Head of caudate nucleus (tissue), 42 donors: ENCODE data around the gene P2RY8.
A peak's percentile ranks its signal among the peaks of the same experiment; 100 is the strongest.
"Not testable (repeated sequence)": the region's sequence is repeated elsewhere in the genome, so short reads cannot be mapped to it uniquely, and the experiment has no call there.

Source experiments
- DNase-seq, 42 donors: peaks; one replicate each; pipeline versions ENCODE4 v3.0.0 to v3.0.0-alpha.2; 2020 to 2021; ENCODE audit warnings: mixed read lengths in 7 of 42
- intact Hi-C: fragments of 100-400 bp; cut with DNase I; formaldehyde crosslinking; loops from one replicate; pipeline ENCODE4 v1.15.0; 2022

Gene P2RY8

DNA sequence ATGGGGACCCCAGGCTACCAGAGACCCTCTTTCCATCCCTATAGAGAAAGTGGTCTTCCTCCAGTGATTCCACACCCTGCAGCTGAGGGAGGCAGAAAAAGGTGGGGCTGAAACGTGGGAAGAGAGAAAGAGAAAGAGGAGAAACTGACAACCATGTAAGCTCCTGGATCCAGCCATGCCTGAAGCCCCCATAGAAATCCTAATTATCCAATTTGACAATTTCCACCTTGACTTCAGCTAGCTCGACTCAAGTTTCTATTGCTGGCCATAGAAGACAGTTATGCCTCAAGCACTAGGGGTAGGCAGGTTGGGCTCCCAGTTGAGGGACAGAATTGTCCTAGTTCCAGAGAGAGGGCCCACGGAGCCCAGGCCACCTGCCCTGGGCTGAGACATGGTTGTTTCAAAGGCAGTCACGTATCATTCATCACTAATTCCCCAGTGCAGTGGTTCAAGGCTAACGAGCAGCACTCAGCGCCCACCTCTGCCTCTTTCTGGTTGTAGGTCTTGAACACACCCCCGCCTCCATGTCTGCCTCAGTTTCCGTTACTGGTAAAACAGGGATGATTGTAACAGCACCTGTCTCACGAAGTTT is 44.5 kb downstream of the P2RY8 start:
- peak in 1 of 42 donors; percentile 17 for DNase-seq

DNA sequence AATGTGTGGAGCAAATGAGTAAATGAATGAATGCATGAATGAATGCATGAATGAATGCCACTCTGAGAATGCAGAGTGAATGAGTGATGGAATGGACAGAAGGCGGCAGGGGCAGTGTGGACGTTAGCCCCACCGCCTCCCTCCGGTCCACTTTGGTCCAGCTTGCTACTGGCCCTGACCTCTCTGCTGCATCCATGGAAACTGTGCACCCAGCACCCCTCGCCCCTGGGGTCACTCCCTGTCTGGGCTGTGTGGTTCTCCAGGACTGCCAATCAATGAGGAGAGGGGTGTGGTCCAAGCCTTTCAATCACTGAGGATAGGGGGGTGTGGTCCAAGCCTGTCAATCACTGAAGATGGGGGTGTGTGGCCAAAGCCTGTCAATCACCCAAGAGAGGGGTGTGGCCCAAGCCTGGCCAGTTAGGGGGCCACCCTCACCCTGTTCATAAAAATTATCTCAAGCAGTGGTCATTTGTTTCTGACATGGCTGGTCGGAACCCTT is 45.1 kb downstream of the P2RY8 start:
- intact Hi-C loops: no loop called here
- DNase-seq: peak in 2 of 42 donors; percentile 16 to 21

More for the DNA sequence above, 44.5 kb downstream of the P2RY8 start:
- intact Hi-C loops: no loop called here

DNA sequence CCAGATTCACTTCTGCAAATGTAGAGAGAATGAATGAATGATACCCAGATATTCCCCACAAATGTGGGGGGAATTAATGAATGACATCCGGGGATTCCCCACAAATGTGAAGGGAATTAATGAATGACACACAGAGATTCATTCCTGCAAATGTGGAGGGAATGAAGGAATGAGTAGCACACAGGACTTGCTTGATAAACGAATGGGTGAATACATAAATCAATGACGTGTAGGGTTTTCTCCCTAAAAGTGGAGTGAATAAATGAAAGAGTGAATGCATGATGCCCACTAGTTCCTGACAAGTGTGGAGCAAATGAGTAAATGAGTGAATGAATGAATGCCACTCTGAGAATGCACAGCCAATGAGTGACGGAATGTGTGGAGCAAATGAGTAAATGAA is 45.7 kb downstream of the P2RY8 start:
- DNase-seq, intact Hi-C loops: not testable (repeated sequence)

DNA sequence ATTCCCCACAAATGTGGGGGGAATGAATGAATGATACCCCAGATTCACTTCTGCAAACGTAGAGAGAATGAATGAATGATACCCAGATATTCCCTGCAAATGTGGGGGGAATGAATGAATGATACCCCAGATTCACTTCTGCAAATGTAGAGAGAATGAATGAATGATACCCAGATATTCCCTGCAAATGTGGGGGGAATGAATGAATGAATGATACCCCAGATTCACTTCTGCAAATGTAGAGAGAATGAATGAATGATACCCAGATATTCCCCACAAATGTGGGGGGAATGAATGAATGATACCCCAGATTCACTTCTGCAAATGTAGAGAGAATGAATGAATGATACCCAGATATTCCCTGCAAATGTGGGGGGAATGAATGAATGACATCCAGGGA is 46.3 kb downstream of the P2RY8 start:
- intact Hi-C loops, DNase-seq: not testable (repeated sequence)

DNA sequence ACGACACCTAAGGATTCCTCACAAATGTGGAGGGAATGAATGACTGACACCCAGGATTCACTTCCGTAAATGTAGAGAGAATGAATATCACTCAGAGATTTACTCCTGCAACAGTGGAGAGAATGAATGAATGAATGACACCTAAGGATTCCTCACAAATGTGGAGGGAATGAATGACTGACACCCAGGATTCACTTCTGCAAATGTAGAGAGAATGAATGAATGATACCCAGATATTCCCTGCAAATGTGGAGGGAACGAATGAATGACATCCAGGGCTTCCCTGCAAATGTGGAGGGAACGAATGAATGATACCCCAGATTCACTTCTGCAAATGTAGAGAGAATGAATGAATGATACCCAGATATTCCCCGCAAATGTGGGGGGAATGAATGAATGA is 47.6 kb downstream of the P2RY8 start:
- intact Hi-C loops, DNase-seq: not testable (repeated sequence)

DNA sequence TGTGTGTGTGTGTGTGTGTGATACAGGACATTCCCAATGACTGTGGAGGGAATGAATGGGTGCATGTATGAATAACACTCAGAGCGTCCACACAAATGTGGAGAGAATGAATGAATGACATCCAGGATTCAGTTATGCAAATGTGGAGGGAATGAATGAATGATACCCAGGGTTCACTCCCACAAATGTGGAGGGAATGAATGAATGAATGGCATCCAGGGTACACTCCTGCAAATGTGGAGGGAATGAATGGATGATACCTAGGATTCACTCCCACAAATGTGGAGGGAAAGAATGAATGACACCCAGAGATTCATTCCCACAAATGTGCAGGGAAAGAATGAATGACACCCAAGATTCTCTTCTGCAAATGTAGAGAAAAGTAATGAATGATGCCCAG is 48.2 kb downstream of the P2RY8 start:
- no peak for DNase-seq
- intact Hi-C loops: no loop called here

DNA sequence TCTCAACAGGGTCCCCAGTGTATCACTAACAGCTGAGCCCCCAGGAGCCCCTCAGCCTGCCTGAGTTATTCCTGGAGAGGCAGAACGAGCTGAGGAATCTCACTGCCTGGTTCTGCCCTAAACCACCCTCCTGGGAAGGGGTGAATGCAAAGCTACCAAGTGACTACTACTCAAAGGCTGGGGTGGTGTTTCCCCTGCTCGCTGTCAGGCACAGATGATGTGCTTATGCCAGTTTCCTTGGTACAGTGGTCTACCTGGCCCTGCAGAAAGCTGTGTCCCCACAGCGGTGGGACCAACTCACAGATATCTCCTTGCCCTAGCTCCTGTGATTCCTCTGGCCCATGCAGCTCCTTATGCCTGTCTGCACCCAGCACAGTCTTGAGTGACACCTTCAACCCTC is 48.8 kb downstream of the P2RY8 start:
- intact Hi-C loops: no loop called here
- DNase-seq: peak in 2 of 42 donors; percentile 7 to 8

DNA sequence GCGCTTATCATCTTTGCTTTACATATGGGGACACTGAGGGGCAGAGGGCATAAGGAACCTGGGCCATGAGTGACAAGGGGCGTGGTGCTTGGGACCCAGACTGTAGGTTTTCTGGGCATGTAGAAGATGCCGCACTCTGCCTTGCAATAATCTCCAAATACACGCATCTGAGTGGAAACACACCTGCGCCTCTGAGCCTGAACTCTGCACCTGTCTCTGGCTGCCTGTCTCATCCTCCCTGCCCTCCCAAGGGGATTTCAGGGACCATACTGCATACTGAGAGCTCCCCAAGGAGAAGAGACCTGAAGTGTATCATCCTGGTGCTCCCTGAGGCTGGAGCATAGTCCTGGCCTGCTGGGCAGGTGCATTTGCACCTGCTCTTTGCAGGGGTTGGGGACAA is 49.6 kb downstream of the P2RY8 start:
- intact Hi-C loops: no loop called here
- peak in 2 of 42 donors; percentile 4 to 22 for DNase-seq

DNA sequence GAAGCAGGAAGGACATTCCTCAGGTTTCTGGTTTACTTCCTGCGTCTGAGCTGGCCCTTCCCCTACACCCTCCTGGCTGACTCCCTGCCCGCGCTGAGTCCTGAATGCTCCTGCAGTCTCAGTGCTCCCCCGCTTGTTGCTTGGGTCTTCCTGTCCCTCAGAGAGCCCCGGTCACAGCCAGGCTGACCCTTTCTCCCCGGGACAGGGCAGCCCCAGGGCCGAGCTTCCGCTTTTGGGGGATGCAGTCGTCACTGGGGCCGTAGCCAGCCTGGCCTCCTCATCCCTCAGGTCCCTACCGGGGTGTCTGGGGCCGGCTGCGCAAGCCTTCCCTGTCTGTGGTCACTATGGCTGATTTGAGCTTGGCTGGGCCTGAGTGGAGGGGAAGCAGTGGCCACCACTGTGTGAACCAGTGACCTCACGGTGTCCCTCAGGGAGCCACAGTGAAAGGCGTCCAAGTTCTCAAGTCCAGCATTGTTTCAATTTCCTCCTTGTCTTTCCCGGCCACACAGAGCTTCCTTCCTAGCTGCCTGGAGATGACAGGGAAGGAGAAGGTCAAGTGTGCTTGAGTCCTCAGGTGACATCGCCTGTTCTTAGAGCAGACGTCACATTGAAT is 50.1 kb downstream of the P2RY8 start:
- intact Hi-C loops: no loop called here
- peak in 2 of 42 donors; percentile 33 to 34 for DNase-seq

DNA sequence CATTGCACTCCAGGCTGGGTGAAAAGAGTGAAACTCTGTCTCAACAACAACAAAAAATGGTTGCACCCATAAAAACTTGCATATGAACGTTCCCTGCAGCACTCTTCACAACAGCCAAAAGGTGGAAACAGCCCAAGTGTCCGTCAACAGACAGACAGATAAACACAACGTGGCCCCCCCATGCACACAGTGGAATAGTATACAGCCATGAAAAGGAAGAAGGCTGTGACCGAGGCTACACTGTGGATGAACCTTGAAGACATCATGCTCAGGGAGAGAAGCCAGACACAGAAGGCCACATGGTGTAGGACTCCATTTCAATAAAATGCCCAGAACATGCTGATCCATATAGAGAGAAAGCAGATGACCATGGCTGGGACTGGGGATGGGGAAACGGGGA is 50.8 kb downstream of the P2RY8 start:
- DNase-seq: peak in 2 of 42 donors; percentile 3 to 28
- intact Hi-C loops: no loop called here

DNA sequence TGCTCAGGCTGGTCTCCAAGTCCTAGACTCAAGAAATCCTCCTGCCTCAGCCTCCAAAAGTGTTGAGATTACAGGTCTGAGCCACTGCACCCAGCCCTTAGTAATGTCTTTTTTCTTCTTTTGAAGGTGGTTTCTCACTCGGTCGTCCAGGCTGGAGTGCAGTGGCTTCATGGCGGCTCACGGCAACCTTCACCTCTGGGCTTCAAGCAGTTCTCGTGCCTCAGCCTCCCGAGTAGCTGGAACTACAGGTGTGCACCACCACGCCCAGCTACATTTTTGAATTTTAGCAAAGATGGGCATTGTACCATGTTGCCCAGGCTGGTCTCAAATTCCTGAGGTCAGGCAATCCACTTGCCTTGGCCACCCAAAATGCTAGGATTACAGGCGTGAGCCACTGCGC is 52.0 kb downstream of the P2RY8 start:
- intact Hi-C loops: no loop called here
- peak in 2 of 42 donors; percentile 18 to 20 for DNase-seq

DNA sequence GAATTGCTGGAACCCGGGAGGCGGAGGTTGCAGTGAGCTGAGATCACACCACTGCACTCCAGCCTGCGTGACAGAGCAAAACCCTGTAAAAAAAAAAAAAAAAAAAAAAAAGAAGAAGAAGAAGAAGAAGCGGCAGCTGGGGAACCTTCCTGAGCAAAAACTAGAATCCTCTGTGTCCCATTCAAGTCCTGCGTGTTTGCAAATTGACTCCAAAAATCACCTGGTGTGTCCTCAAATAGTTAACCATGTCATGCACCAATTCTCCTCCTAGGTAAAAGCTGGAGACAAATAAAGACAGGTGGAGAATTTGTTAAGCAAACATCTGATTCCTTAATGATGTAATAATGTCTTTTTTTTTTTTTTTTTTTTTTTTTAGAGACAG is 52.4 kb downstream of the P2RY8 start:
- peak in 1 of 42 donors; percentile 14 for DNase-seq
- intact Hi-C loops: no loop called here

DNA sequence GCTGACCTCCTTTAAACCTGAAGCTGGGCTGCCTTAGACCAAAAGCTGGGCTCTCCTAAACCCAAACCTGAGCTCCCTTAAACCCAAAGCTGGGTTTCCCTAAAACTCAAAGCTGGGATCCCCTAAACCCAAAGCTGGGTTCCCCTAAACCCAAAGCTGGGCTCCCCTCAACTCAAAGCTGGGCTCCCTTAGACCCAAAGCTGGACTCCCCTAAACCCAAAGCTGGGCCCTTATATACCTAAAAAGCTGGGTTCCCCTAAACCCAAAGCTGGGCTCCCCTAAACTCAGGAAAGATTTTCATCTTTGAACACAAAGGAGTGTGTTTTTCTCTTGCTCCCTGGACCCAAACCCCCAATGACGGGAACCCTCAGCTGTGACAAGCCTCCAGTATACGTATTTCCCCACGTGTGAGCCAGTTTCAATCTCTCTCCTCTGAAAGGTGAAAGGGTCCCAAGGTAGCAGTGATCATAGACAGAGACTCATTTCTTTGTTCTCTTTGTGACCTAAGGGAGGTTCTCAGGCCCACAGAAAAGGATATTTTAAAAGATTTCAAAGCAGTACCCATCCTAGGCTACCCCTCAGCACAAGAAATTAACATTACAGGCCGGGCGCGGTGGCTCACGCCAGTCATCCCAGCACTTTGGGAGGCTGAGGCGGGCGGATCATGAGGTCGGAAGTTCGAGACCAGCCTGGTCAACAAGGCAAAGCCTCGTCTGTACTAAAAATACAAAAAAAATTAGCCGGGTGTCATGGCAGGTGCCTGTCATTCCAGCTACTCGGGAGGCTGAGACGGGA is 52.9 kb downstream of the P2RY8 start:
- DNase-seq: peak in 2 of 42 donors; percentile 22 to 31
- intact Hi-C loops: no loop called here

DNA sequence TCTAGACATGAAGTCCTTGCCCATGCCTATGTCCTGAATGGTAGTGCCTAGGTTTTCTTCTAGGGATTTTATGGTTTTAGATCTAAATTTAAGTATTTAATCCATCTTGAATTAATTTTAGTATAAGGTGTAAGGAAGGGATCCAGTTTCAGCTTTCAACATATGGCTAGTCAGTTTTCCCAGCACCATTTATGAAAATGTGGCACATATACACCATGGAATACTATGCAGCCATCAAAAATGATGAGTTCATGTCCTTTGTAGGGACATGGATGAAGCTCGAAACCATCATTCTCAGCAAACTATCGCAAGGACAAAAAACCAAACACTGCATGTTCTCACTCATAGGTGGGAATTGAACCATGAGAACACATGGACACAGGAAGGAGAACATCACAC is 54.5 kb downstream of the P2RY8 start:
- intact Hi-C loops, DNase-seq: not testable (repeated sequence)

DNA sequence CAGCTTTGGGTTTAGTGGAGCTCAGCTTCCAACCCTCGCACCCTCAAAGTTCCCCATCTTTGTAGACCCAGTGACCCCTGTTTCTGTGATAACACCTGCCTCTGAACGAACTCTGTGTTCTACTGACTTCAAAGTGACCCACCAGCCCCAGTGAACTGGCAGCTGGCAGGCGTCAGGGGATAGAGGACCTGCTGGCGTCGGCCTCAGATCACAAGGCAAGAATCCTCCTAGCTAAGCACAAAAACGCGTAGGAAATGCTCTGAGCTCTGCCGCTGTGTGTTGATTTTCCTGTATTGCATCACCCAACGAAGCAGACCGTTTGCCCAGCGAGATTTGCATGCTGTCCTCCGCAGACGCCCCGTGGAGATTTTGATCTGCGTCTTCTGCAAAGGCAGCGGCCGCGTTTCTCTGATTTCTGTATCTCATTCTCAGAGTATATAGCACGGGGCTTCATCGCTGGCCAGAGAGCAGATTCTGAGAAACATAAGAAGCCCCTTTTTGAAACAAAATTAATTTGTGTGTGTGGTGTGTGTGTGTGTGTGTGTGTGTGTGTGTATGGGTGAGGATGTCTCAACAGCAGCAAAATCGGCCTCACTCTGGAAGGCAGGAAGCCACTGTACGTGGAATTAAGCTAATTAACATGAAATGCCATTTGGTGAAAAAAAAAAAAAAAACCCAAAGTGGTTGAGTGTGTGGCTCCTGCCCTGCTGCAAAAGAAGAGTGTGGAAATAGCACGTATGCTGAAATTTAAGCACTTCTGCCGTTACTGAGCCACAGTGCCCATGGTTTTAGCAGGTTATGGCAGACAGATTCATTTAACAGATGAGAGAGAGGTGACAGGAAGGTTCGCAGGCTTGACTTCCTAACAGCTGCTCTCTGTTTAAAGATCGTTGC is 55.1 kb downstream of the P2RY8 start:
- DNase-seq: peak in 31 of 42 donors; percentile 7 to 68 (median 27)
- intact Hi-C loops: no loop called here

DNA sequence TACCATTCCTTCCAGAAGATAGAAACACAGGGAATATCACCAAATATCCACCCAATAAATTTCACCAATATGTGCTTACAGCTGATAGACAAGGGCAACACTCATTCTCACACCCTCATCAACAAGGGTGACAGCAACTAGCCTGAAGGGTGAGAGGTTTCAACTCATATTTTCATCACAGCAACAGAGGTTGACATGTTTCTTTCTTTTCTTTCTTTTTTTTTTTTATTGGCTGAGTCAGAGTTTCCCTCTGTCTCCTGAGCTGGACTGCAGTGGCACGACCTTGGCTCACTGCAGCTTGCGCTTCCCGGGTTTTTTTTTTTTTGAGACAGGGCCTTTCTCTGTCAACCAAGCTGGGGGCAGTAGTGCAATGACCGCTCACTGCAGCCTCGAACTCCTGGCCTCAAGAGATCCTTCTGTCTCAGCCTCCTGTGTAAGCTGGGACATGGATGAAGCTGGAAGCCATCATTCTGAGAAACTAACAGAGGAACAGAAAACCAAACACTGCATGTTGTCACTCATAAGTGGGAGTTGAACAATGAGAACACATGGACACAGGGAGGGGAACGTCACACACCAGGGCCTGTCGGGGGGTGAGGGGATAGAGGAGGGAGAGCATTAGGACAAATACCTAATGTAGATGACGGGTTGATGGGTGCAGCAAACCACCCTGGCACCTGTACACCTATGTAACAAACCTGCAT is 56.8 kb downstream of the P2RY8 start:
- intact Hi-C loops: no loop called here
- peak in 2 of 42 donors; percentile 6 to 17 for DNase-seq

DNA sequence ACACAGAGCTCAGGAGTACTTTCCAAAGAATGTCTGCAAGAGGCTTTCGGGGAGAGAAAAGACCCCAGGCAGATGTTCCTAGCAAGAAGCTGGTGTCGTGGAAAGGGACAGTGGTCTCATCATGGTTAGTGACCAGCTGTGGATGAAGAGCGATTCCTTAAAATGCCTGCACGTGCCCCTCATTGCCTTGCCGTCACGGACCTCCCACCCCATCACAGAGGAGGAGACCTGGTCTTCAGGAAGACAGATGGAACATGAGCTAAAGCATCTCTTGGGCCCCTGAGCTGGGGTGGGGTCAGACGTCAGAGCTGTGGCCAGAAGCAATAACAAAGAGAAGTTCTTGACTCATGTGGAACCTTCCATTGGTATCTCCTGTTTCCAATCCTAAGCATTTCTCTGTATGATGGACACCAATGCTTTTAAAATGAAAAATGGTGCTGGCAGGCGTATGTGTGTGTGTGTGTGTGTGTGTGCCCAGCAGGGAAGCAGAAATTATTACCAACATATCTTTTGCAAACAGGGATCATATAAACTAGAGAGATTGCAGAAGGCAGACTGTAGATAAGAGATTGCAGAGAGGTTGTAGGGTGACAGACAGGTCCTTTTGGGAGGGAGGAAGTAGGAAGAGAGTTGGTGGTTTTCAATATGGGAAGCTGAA is 59.1 kb downstream of the P2RY8 start:
- intact Hi-C loops: no loop called here
- peak in 1 of 42 donors; percentile 3 for DNase-seq

DNA sequence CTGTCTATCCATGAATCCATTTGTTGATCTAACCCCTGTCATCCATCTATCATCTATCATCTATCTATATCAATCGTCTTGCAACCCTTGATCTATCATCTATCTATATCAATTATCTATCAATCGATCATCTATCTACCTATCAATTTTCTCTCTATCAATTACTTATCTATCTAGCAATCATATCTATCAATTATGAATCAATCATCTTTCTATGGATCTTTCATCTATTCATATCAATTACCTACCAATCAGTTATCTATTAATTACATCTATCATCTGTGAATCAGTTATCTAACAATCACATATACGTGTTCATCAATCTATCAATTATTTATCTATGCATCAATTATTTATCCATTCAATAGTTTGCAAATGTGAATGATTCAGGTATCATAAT is 59.8 kb downstream of the P2RY8 start:
- DNase-seq: no peak
- intact Hi-C loops: no loop called here
